Uterus (tissue), 2 donors: ENCODE data around the gene CDK10.

Source experiments
- CTCF ChIP-seq, 4 experiments: fragments of 200-600 bp in 2 of 4; fragments of 450-650 bp in 2 of 4; sonication (generic) in 2 of 4; IDR thresholded peaks; one replicate each; pipeline ENCODE4 v1.5.1; 2016 to 2019; ENCODE audit warnings: antibody characterized with exemption in 4 of 4, mild to moderate bottlenecking in 2 of 4, moderate library complexity in 1 of 4
- POLR2A ChIP-seq, 2 donors: fragments of 450-650 bp; IDR thresholded peaks; one replicate each; pipeline ENCODE4 v1.6.1; 2016; ENCODE audit warnings: antibody characterized with exemption in 2 of 2, mild to moderate bottlenecking in 1 of 2, moderate library complexity in 1 of 2

GRCh38 chr16:89697616-89698331 is 11.3 kb downstream of the CDK10 start:
- no peak for TF ChIP-seq CTCF (IDR thresholded peaks at IDR 0.05)
- no peak for TF ChIP-seq POLR2A (IDR thresholded peaks at IDR 0.05)
